T-cell (primary cell): Measurements from ENCODE around the gene GCHFR. TPM values are rescaled to one million over a fixed set of nuclear protein-coding genes. Genes with fewer than 3 reads are reported as not detected.

ENCODE experiments used
- total RNA-seq, 35 experiments: library from RNA in 6 of 35; stranded (reverse) in 6 of 35; fragments of 120-200 nt in 1 of 35; gene quantifications; one replicate each; pipeline versions ENCODE4 v1.2.1 to v1.2.4 and lab custom pipeline; 2013 to 2026

GCHFR gene
- total RNA-seq, 5 donors from 2014 or later (not counting 1 experiment from before 2014, with no cell fraction given) = 13.7 to 29.9 (median 28.4) TPM

Other genes with a start within 250 kb of the GCHFR start
- 10 to 100 TPM; 19.9 to 31.5 (median 27.2) TPM for gene CCDC32, start 199.0 kb upstream of the GCHFR start, total RNA-seq
- gene RPUSD2, start 194.8 kb upstream of the GCHFR start, total RNA-seq = 10 to 100 TPM; 17.4 to 24.7 (median 18.9) TPM
- gene KNL1, start 169.8 kb upstream of the GCHFR start, total RNA-seq = 1 to 10 TPM in 4 of 5 donors, under 1 TPM in 1; 0.55 to 3.8 (median 1.7) TPM
- gene RAD51, start 68.9 kb upstream of the GCHFR start, total RNA-seq = 1 to 10 TPM in 4 of 5 donors, under 1 TPM in 1; 0.85 to 2.5 (median 1.2) TPM
- gene RMDN3, start 8.8 kb upstream of the GCHFR start, total RNA-seq = 10 to 100 TPM; 23.9 to 32.3 (median 26.9) TPM
- 1 to 10 TPM in 4 of 5 donors, under 1 TPM in 1; 0.60 to 3.2 (median 2.4) TPM for gene C15orf62, start 5.9 kb downstream of the GCHFR start, total RNA-seq
- 10 to 100 TPM; 20.0 to 38.9 (median 30.8) TPM for gene ZFYVE19, start 43.0 kb downstream of the GCHFR start, total RNA-seq
- 10 to 100 TPM; 33.1 to 47.5 (median 45.1) TPM for gene DNAJC17, start 43.4 kb downstream of the GCHFR start, total RNA-seq
- not detected for gene PPP1R14D, start 64.6 kb downstream of the GCHFR start, total RNA-seq
- gene SPINT1, start 80.0 kb downstream of the GCHFR start, total RNA-seq = 1 to 10 TPM; 1.6 to 6.6 (median 5.1) TPM
- not detected for gene RHOV, start 110.2 kb downstream of the GCHFR start, total RNA-seq
- gene VPS18, start 130.4 kb downstream of the GCHFR start, total RNA-seq = 10 to 100 TPM; 16.2 to 23.4 (median 21.3) TPM
- under 1 TPM in 3 of 5 donors, not detected in 2; 0.12 to 0.25 (median 0.13) TPM for gene DLL4, start 165.3 kb downstream of the GCHFR start, total RNA-seq
- 1 to 10 TPM in 4 of 5 donors, under 1 TPM in 1; 0.44 to 7.5 (median 7.2) TPM for gene CHAC1, start 189.4 kb downstream of the GCHFR start, total RNA-seq